Medulla oblongata (tissue), 1 donor: ENCODE data around the gene CREB5.

Experiments
- DNase-seq: peaks from one replicate; pipeline ENCODE4 v3.0.0-alpha.2; 2015; ENCODE audit errors: extremely low spot score

CREB5 gene

GRCh38 chr7:28434510-28434909 is 22.2 kb downstream of the CREB5 start:
- no peak for DNase-seq

- DNase-seq, result no peak
Observed at GRCh38 chr7:28435152-28435551, 22.8 kb downstream of the CREB5 start.

DNA sequence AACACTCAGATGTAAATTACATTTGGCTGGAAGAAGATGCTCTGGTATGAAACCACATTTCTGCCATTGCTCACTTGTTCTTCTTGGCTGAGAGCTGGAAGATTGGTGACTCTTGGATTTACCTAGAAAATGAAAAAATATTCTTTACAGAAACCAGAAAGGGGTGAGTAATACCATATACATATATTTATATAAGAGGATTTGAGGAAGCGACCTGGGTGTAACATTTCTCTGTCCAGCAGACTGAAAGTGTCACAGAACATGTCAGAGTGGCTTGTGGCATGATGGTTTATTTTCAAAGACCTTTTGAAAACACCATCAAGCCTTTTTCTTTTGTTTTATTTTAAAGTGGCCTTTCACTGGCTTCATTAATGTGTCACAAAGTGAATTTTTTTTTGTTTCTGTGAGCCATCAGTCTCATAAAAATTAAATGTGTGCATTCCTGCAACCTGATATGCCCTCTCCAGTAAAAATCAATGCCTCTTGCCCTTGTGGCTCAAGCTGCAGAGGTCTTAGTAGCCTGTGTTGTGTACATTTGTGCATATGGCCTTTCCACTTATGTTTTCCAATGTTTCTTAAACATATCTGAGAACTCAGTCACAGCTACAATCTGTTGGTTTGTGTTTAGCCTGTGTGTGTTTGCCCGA is 23.5 kb downstream of the CREB5 start:
- DNase-seq, result no peak

GRCh38 chr7:28440055-28440601 is 27.8 kb downstream of the CREB5 start:
- DNase-seq, result no peak

GRCh38 chr7:28442540-28443420 is 30.5 kb downstream of the CREB5 start:
- DNase-seq, result no peak

DNA sequence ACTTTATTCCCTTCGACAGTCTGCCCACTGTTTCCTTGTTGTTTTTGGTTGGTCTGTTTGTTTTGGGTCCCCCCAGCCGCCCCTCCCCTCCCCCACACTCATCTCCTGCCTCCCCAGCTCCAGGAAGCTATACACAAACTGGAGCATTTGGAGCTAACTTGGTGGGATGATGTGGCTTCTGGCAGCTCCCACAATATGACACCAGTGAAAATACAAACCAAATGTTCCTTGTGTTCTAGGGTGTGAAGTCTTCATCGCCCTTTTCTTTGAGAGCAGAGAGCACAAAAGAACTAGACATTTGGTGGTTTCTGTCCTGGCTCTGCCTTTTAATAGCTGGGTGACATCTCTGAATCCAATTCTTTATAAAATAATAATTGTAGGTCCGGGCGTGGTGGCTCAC is 33.8 kb downstream of the CREB5 start:
- DNase-seq, result no peak

GRCh38 chr7:28447071-28447470 is 34.8 kb downstream of the CREB5 start:
- DNase-seq, result no peak

DNA sequence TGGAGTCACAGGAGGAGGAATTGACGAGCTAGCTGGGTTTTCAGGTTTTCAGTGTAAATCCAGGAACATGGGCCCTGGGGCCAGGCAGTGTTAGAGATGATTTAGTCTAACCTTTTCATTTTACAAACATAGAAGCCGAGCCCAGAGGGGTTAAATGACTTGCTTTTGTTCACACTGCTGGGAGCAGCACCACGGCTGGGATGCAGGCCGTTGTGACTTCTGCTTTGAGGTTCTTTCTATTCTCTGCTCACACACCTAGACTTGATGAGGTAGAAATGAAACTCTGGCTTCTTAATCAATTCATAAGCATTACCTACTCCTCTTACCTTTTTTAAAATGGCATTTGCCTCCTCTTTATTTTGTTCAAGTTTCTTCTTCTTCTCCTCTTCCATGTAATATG is 36.4 kb downstream of the CREB5 start:
- DNase-seq, result no peak

GRCh38 chr7:28452681-28453080 is 40.4 kb downstream of the CREB5 start:
- no peak for DNase-seq

DNA sequence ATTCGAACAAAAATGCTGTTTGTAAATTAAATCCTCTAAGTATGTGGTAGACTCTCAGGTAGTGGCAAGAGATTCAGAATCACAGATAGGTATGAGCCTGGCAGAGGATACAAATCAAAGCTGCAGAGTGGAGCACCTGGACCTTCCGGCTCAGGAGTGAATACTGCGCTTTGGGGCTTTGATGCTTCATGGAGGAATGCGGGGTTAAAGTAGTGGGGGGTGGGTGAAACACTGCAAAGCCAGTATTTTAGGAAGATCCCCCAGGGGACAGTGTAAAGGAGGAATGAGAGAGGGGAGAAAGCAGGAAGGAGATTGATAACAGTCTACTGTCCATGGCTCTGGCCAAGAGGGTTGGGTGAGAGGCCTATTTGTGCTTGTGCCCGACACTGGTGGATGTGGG is 43.2 kb downstream of the CREB5 start:
- DNase-seq, result no peak

DNA sequence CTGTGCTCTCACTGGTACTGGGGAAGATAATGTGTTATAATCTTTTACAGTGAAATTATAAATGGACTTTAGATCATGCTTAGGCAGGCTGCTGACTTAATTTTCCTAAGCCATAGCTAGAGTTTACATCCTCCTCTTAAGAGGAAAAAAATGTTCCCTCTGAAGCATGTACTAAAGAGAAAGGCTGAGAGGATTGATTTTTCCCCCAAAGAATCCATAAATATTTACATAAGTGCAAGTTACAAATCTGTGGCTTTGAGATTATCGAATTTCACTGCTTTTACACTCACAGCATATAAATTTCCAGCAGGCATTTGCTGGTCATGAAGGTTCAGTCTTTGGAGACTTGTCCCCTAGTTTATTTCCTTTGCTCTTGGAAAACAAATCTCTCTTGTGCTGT is 43.7 kb downstream of the CREB5 start:
- no peak for DNase-seq

DNA sequence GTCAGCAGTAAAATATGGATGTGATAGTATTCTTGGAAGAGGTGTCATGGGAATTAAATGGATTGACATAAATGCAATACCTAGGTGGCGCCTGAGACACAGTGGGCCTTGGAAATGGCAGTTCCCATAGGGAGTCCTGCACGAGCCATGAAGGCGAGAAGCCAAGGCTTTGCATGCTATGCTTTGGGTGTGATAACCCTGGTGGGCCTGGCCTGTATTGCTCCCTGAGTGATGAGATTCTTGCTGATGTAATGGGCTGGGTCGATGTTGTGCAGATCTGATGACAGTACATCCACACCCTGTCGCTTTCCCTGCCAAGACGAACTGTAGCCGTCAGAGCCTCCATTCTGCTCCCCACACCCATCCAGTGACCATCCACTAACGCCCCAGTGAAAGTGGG is 46.4 kb downstream of the CREB5 start:
- DNase-seq, result no peak

DNA sequence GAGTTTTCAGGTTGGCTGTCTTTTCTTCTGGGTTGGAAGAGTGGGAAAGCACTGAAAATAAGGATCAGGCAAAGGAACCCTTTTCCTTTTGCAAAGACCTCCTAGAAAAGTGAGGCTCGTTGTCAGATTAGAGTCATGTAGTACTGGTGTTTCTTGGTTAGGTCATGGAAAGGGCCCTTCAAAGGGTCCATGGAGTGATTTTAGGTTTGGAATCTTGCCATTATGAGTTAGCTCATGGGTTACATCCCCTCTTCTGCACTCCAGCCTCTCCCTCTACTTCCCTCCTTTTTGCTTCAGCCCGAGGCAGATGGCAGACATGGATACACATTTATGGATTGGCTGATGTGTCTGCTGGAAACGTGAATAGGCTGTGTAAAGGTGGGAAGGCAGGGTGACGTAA is 47.0 kb downstream of the CREB5 start:
- no peak for DNase-seq

DNA sequence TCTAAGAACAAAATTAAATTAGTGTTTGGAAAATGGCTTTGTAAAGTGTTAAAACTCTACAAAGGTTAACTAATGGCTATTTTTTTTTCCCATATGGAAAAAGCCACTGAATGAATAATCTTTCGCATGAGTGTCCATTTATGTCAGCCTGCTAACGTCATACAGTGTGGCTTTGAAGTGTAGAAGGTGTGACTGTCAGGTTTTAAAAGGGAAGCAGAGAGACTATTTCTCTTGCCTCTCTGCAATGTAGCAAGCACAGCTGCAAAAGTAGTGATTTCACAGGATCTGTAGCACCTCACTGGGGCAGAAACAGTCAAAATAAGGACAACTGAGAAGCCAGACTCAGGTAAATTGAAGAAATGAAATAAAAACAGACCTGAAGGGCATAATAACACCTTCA is 53.4 kb downstream of the CREB5 start:
- no peak for DNase-seq

DNA sequence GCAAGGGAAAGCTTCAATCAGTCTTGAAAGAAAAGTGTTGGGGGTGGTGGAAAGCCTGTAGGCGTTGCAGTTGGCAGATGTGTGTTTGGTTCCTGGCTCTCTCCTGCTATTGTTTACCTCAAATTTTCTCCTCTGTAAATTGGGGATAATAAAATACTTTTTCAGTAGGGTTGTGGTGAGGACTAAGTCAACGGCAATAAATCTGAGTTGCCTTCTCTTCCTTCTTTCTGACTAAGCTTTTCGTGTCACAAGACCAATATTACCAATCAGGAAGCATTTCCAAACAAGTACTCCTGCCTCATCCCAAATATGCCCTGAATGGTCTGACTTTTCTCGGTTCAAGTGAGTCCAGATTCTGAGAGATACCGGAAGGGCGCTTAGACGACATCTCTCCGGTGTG is 54.0 kb downstream of the CREB5 start:
- no peak for DNase-seq

DNA sequence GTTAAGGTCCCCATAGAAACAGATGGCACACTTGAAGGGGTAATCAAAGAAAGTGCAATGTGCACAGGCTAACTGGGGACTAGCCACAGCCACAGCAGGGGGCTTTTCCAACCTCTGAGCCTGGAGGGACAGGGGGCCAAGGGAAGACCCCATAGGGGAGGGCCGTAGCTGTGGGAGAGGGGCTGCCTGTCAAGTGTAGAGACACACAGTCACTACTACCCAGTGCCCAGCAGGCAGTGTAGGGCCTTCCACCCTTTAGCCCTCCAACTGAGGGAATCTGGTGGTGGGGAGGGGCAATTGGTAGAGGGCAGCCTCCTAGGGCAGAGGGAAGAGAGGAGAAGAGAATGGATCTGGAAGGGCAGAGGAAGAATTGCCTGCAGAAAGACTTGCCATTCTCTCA is 54.6 kb downstream of the CREB5 start:
- no peak for DNase-seq

DNA sequence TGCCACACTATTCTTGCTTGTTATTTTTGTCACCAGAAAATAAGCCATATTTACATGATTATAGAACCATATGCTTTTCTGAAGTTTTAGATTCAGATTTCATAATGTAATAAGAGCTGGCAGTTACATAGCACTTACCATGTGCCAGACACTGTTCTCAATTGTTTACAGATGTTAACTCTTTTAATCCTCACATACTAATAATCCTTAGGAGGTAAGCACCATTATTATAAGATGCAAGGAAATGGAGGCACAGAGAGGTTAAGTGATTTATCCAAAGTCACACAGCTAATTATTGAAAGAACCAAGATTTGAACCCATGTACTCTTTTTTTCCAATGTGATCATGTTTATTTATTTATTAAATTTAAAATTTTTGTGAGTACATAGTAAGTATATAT is 57.2 kb downstream of the CREB5 start:
- DNase-seq, result no peak

- DNase-seq, result peak; percentile 13
Observed at GRCh38 chr7:28470344-28470743, 58.0 kb downstream of the CREB5 start.

- no peak for DNase-seq
Observed at GRCh38 chr7:28472332-28472731, 60.0 kb downstream of the CREB5 start.

GRCh38 chr7:28473571-28474281 is 61.4 kb downstream of the CREB5 start:
- peak; percentile 23 for DNase-seq

DNA sequence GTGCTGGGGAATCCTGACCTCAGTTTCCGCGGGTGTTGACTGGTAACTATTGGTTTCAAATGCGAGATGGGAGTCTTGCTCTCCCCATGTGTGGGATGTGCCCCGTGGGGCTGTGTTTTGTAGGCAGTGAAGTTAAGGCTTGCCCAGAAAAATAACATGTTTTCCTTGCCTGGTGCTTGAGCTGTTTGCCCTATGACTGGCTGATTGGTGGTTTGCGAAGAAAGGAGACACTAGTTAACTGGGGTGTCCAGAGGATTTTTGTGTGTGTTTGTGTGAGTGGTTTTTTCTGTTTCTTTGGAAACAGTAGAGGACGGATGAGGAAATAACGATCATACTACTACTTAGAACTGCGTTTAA is 61.9 kb downstream of the CREB5 start:
- no peak for DNase-seq

DNA sequence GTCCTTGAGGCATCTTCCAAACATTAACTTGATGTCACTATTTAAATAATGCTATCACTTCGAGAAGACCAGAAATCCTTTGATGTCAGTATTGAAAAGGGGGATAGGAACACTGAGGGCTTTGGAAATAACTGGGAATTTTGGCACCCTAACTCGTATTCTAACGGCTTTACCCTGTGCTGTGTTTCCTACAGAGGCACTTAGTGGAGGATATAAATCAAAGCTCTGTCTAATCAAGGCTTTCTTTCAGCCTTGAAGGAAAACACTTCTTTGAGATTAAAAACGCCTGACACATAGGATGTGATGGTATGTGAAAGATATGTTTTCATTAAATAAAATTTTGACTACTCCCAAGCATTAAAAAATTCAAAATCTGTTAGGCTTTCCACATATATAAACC is 62.3 kb downstream of the CREB5 start:
- no peak for DNase-seq

GRCh38 chr7:28477041-28477442 is 64.7 kb downstream of the CREB5 start:
- no peak for DNase-seq
